ENCODE measurements around the gene HIBCH. TPM values are rescaled to one million over a fixed set of nuclear protein-coding genes. Genes with fewer than 3 reads are reported as not detected.

The HIBCH gene
- polyA plus RNA-seq, 1 donor (not counting 4 experiments of a cell fraction or from before 2014, with no cell fraction given) = 19.4 TPM

DNA sequence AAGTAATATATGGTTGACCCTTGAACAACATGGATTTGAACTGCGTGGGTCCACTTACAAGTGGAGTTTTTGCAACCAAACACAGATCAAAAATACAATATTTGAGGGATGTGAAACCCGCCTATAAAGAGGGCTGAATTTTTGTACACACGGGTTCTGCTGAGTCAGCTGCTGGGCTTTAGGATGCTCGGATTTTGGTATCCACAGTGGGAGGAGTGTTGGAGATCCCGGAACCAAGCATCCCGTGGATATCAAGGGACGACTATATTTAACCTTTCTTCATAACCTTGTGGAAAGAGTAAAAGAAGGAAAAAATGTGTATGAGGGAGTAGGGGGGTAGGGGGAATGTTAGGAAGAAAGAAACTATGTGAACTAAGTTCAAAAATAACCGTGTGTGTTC lies 13.8 kb upstream of the HIBCH start:
- Histone ChIP-seq H3K9ac (ENCODE audit: control insufficient read depth, extremely low read depth, insufficient read depth, low read length) (no peak overlapping the region), H3K4me3 (ENCODE audit: control insufficient read depth in 2 of 3, extremely low read depth in 1 of 3, insufficient read depth in 2 of 3, low read depth in 1 of 3, low read length in 3 of 3) (no peak overlapping the region), H3K36me3 (ENCODE audit: control insufficient read depth in 2 of 2, extremely low read depth in 1 of 2, insufficient read depth in 2 of 2, low read length in 2 of 2) (no peaks in the 10 kb centered on the region), H3K9me3 (ENCODE audit: control insufficient read depth, low read depth, low read length) (no peaks in the 10 kb centered on the region), H4K20me1 (ENCODE audit: control insufficient read depth, extremely low read depth, insufficient read depth, low read length) (no peaks in the 10 kb centered on the region), H2AFZ (ENCODE audit: control insufficient read depth, low read length) (no peak overlapping the region), H3K4me2 (ENCODE audit: control insufficient read depth, extremely low read depth, insufficient read depth, low read depth, low read length) (peak overlapping the region; percentile 58), H3K27me3 (ENCODE audit: control insufficient read depth, extremely low read depth, insufficient read depth, low read length) (no peaks in the 10 kb centered on the region), H3K79me2 (ENCODE audit: control insufficient read depth, insufficient read depth, low read length) (no peaks in the 10 kb centered on the region), H3K4me1 (ENCODE audit: control insufficient read depth, extremely low read depth, insufficient read depth, low read length) (peaks cover 14% of the 10 kb centered on the region), H3K27ac (ENCODE audit: control insufficient read depth, insufficient read depth, low read length) (no peak overlapping the region), H3K9me1 (ENCODE audit: control insufficient read depth, extremely low read depth, insufficient read depth, low read length) (no peaks in the 10 kb centered on the region)
- no peak for TF ChIP-seq EZH2 (IDR thresholded peaks at IDR 0.05; ENCODE audit: low read length)
- TF ChIP-seq, protein P1, sequence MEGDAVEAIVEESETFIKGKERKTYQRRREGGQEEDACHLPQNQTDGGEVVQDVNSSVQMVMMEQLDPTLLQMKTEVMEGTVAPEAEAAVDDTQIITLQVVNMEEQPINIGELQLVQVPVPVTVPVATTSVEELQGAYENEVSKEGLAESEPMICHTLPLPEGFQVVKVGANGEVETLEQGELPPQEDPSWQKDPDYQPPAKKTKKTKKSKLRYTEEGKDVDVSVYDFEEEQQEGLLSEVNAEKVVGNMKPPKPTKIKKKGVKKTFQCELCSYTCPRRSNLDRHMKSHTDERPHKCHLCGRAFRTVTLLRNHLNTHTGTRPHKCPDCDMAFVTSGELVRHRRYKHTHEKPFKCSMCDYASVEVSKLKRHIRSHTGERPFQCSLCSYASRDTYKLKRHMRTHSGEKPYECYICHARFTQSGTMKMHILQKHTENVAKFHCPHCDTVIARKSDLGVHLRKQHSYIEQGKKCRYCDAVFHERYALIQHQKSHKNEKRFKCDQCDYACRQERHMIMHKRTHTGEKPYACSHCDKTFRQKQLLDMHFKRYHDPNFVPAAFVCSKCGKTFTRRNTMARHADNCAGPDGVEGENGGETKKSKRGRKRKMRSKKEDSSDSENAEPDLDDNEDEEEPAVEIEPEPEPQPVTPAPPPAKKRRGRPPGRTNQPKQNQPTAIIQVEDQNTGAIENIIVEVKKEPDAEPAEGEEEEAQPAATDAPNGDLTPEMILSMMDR (optimal IDR thresholded peaks at IDR 0.05 in 1 of 3, IDR thresholded peaks at IDR 0.05 in 1 of 3, conservative IDR thresholded peaks at IDR 0.05 in 1 of 3; ENCODE audit: extremely low read depth in 1 of 3, insufficient read depth in 2 of 3, low read length in 3 of 3) = no peak
- FAIRE-seq (no peak), DNase-seq (ENCODE audit: low read depth, low spot score) (no peak)
- dilution Hi-C loops (cut with MboI; ENCODE audit: extremely low pct_ligation_motif_present, low sequenced_read_pairs) = no loop called here

DNA sequence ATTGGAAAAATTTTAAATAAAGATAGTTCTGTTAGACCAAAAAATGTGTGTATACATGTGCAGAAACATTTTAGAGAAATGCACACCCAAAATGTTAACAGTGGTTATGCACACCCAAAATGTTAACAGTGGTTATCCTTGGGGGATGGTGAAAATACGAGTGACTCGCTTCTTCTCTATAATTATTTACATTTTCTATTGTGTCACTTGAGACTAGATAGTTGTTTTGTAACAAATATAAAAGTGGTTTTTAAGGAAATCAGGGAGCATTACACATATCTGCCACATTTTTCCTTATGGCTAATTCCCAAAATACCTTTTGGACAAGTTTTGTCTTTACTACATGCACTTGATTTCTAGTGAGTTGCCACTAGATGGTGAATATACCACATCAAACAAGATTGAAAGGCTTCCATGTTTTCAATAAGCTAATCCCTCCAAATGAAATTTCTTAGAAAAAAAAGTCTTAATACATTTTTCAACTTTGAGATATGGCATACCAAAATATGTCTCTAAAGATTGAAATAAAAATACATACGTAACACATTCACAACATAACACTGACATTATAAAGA lies 9.0 kb upstream of the HIBCH start:
- Histone ChIP-seq H2AFZ (ENCODE audit: control insufficient read depth, low read length) (no peak overlapping the region), H3K9me1 (ENCODE audit: control insufficient read depth, extremely low read depth, insufficient read depth, low read length) (no peaks in the 10 kb centered on the region), H3K9ac (ENCODE audit: control insufficient read depth, extremely low read depth, insufficient read depth, low read length) (no peak overlapping the region), H3K79me2 (ENCODE audit: control insufficient read depth, insufficient read depth, low read length) (no peaks in the 10 kb centered on the region), H3K27me3 (ENCODE audit: control insufficient read depth, extremely low read depth, insufficient read depth, low read length) (no peaks in the 10 kb centered on the region), H3K27ac (ENCODE audit: control insufficient read depth, insufficient read depth, low read length) (no peak overlapping the region), H3K36me3 (ENCODE audit: control insufficient read depth in 2 of 2, extremely low read depth in 1 of 2, insufficient read depth in 2 of 2, low read length in 2 of 2) (no peaks in the 10 kb centered on the region), H3K4me2 (ENCODE audit: control insufficient read depth, extremely low read depth, insufficient read depth, low read depth, low read length) (no peak overlapping the region), H3K4me1 (ENCODE audit: control insufficient read depth, extremely low read depth, insufficient read depth, low read length) (peaks cover 1% of the 10 kb centered on the region), H4K20me1 (ENCODE audit: control insufficient read depth, extremely low read depth, insufficient read depth, low read length) (no peaks in the 10 kb centered on the region), H3K4me3 (ENCODE audit: control insufficient read depth in 2 of 3, extremely low read depth in 1 of 3, insufficient read depth in 2 of 3, low read depth in 1 of 3, low read length in 3 of 3) (no peak overlapping the region), H3K9me3 (ENCODE audit: control insufficient read depth, low read depth, low read length) (no peaks in the 10 kb centered on the region)
- DNase-seq (ENCODE audit: low read depth, low spot score) = no peak
- no peak for FAIRE-seq
- dilution Hi-C loops (cut with MboI; ENCODE audit: extremely low pct_ligation_motif_present, low sequenced_read_pairs) = no loop called here
- TF ChIP-seq, protein P1 (optimal IDR thresholded peaks at IDR 0.05 in 1 of 3, IDR thresholded peaks at IDR 0.05 in 1 of 3, conservative IDR thresholded peaks at IDR 0.05 in 1 of 3; ENCODE audit: extremely low read depth in 1 of 3, insufficient read depth in 2 of 3, low read length in 3 of 3) = no peak
- TF ChIP-seq EZH2 (IDR thresholded peaks at IDR 0.05; ENCODE audit: low read length) = no peak
